GM12892 (cell line): ENCODE measurements around the gene PTPN23.

ENCODE experiments used
- POLR2A ChIP-seq: IDR thresholded peaks from 2 replicates; pipeline ENCODE4 v1.6.1; 2011; ENCODE audit warnings: low read depth, low read length, control low read depth
- POLR2AphosphoS5 ChIP-seq: IDR thresholded peaks from 2 replicates; pipeline ENCODE4 v1.6.1; 2011; ENCODE audit warnings: low read depth, low read length, control low read depth

DNA sequence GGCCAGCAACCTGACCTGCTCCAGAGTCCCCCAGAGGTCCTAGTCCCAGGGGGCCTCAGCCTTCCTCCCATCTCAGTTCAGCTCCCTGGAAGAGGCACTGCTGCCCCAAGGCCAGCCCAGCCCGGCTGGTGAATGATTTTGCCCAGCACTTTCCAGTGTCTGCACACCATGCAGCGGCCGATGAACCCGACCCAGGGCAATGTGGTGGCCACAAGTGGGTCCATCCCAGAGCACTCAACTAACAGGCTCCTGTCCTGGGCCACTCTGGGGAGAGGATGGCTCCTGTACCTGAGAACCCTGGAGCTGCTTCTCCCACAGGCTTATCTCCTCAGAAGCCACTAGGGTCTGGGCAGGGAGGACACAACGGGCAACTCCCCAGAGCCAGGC is 39.2 kb downstream of the PTPN23 start:
- TF ChIP-seq POLR2AphosphoS5, result no peak
- TF ChIP-seq POLR2A, result no peak
